Upper lobe of left lung (tissue), 6 donors: ENCODE data around the gene FOXN4. TPM values are rescaled to one million over a fixed set of nuclear protein-coding genes. Genes with fewer than 3 reads are reported as not detected.

Experiments
- ATAC-seq, 2 donors: fragments of 200-7000 bp; cut with Tn5 transposase; one replicate each; pipeline ENCODE4 v1.9.1; 2022; ENCODE audit warnings: mild to moderate bottlenecking in 2 of 2, moderate library complexity in 2 of 2; ENCODE audit not compliant: low FRiP score in 2 of 2
- DNase-seq, 2 donors: peaks; one replicate each; pipeline ENCODE4 v3.0.0-alpha.2; 2019 to 2020
- H3K27ac ChIP-seq, 4 donors: fragments of 200-600 bp; sonication (generic); one replicate each; pipeline ENCODE4 v1.5.1; 2016 to 2019
- H3K27me3 ChIP-seq, 4 donors: fragments of 200-600 bp; sonication (generic); one replicate each; pipeline ENCODE4 v1.5.1; 2017 to 2019
- H3K36me3 ChIP-seq, 4 donors: fragments of 200-600 bp; sonication (generic); one replicate each; pipeline ENCODE4 v1.5.1; 2016 to 2019
- H3K4me1 ChIP-seq, 4 donors: fragments of 200-600 bp; sonication (generic); one replicate each; pipeline ENCODE4 v1.5.1; 2018 to 2019
- H3K4me3 ChIP-seq, 4 donors: fragments of 200-600 bp; sonication (generic); one replicate each; pipeline ENCODE4 v1.5.1; 2017 to 2019; ENCODE audit warnings: mild to moderate bottlenecking in 2 of 4, moderate library complexity in 1 of 4
- H3K9me3 ChIP-seq, 4 donors: fragments of 200-600 bp; sonication (generic); one replicate each; pipeline ENCODE4 v1.5.1; 2018 to 2019
- EP300 ChIP-seq, 4 donors: sonication (generic); formaldehyde crosslinking; IDR thresholded peaks; one replicate each; pipeline ENCODE4 v1.5.1; 2017; ENCODE audit warnings: antibody characterized with exemption in 4 of 4, control low read depth in 2 of 4
- POLR2A ChIP-seq, 4 donors: fragments of 450-650 bp; IDR thresholded peaks; one replicate each; pipeline ENCODE4 v1.5.1; 2016 to 2017; ENCODE audit warnings: antibody characterized with exemption in 4 of 4, mild to moderate bottlenecking in 2 of 4
- POLR2AphosphoS5 ChIP-seq, 2 donors: sonication (generic); formaldehyde crosslinking; IDR thresholded peaks; one replicate each; pipeline ENCODE4 v1.5.1; 2017; ENCODE audit warnings: antibody characterized with exemption in 2 of 2
- WGBS, 2 donors: methylation state at CpG; one replicate each; pipeline ENCODE4 v1.1.5; 2017 to 2018; 5-methylcytosine and 5-hydroxymethylcytosine counted together
- total RNA-seq, 6 donors: library from RNA; depleted of rRNA in 4 of 6; stranded (reverse); fragments of >200 nt in 4 of 6; gene quantifications; one replicate each; pipeline versions ENCODE4 v1.1.0 to v1.2.1, GENCODE V29; 2016 to 2021
- TF ChIP-seq, protein P1 (sequence below), 6 experiments: fragments of 450-650 bp in 4 of 6; fragments of 200-600 bp in 2 of 6; sonication (generic) in 2 of 6; IDR thresholded peaks; one replicate each; pipeline ENCODE4 v1.5.1; 2016 to 2019; ENCODE audit warnings: antibody characterized with exemption in 6 of 6
- donor health status: DM: no; HTN: no; CAD: no; lungs with moderate emphysema.
- donor health status: DM: no; HTN: yes; CAD: no; lungs with severe emphysema.

The FOXN4 gene
- total RNA-seq, 6 donors from 2014 or later, result 0.49 to 5.2 (median 1.1) TPM; not detected in 3

DNA sequence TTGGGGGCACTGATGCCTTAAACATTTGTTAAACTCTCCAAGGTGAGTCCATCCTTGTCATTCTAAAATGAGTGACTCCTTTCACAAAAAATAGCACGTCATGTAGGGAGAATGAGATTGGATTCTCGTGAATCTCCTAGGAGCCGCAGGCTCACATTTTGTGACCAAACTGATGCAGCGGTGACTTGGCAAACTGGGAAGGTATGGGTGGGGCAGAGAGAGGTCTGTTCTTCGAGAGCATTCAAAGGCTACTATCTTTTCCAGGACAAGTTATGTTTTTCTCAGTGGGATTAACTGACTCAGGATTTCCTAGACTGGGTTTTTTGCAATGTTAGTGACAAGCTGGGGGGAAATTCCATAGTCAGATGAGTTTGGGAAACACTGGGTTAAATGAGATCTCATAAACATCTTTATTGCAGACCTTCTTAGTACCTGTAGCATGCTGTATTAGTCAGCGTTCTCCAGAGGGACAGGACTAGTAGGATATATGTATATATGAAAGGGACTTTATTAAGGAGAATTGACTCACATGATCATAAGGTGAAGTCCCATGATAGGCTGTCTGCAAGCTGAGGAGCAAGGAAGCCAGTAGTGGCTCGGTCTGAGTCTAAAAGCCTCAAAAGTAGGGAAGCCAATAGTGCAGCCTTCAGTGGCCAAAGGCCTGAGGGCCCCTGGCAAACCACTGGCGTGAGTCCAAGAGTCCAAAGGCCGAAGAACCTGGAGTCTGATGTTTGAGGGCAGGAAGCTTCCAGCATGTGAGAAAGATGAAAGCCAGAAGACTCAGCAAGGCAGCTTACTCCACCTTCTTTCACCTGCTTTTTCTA is 61.0 kb downstream of the FOXN4 start:
- no peaks in the 10 kb centered on the region for H3K27me3 ChIP-seq
- peaks cover 0 to 3% (median 0%) of the 10 kb centered on the region in 4 donors for H3K4me1 ChIP-seq
- 83 to 92% methylated on average over 9 of the region's 9 CpGs for WGBS, 2 donors
- no peak for ATAC-seq
- H3K9me3 ChIP-seq, result peaks cover 0 to under 1% (median 0%) of the 10 kb centered on the region in 4 donors
- H3K4me3 ChIP-seq, result no peak overlapping the region
- DNase-seq, result no peak
- no peak overlapping the region for H3K27ac ChIP-seq
- no peak for TF ChIP-seq POLR2AphosphoS5 (IDR thresholded peaks at IDR 0.05)
- TF ChIP-seq EP300 (IDR thresholded peaks at IDR 0.05), result no peak
- TF ChIP-seq, protein P1, sequence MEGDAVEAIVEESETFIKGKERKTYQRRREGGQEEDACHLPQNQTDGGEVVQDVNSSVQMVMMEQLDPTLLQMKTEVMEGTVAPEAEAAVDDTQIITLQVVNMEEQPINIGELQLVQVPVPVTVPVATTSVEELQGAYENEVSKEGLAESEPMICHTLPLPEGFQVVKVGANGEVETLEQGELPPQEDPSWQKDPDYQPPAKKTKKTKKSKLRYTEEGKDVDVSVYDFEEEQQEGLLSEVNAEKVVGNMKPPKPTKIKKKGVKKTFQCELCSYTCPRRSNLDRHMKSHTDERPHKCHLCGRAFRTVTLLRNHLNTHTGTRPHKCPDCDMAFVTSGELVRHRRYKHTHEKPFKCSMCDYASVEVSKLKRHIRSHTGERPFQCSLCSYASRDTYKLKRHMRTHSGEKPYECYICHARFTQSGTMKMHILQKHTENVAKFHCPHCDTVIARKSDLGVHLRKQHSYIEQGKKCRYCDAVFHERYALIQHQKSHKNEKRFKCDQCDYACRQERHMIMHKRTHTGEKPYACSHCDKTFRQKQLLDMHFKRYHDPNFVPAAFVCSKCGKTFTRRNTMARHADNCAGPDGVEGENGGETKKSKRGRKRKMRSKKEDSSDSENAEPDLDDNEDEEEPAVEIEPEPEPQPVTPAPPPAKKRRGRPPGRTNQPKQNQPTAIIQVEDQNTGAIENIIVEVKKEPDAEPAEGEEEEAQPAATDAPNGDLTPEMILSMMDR (IDR thresholded peaks at IDR 0.05), result no peak
- no peak for TF ChIP-seq POLR2A (IDR thresholded peaks at IDR 0.05)
- H3K36me3 ChIP-seq, result peaks cover 5 to 59% (median 32%) of the 10 kb centered on the region in 4 donors

DNA sequence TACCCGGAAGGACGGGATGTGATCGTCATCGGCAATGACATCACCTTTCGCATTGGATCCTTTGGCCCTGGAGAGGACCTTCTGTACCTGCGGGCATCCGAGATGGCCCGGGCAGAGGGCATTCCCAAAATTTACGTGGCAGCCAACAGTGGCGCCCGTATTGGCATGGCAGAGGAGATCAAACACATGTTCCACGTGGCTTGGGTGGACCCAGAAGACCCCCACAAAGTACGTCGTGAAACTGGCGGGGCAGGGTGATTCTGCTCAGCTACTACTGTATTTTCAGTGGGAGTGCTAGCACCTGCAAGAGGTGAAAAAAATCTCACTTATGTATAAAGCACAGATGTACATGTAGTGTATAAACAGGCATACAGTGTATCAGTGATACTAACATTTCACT is 62.9 kb downstream of the FOXN4 start:
- H3K4me3 ChIP-seq, result no peak overlapping the region
- DNase-seq (no peak), ATAC-seq (no peak)
- 92 to 95% methylated on average over 15 of the region's 15 CpGs for WGBS, 2 donors
- no peaks in the 10 kb centered on the region for H3K9me3 ChIP-seq
- peaks cover 15 to 63% (median 38%) of the 10 kb centered on the region in 4 donors for H3K36me3 ChIP-seq
- H3K27ac ChIP-seq, result no peak overlapping the region
- H3K4me1 ChIP-seq, result peaks cover 0 to 3% (median 0%) of the 10 kb centered on the region in 4 donors
- H3K27me3 ChIP-seq, result no peaks in the 10 kb centered on the region
- no peak for TF ChIP-seq EP300 (IDR thresholded peaks at IDR 0.05)
- no peak for TF ChIP-seq POLR2A (IDR thresholded peaks at IDR 0.05)
- no peak for TF ChIP-seq POLR2AphosphoS5 (IDR thresholded peaks at IDR 0.05)
- TF ChIP-seq, protein P1 (IDR thresholded peaks at IDR 0.05), result no peak

DNA sequence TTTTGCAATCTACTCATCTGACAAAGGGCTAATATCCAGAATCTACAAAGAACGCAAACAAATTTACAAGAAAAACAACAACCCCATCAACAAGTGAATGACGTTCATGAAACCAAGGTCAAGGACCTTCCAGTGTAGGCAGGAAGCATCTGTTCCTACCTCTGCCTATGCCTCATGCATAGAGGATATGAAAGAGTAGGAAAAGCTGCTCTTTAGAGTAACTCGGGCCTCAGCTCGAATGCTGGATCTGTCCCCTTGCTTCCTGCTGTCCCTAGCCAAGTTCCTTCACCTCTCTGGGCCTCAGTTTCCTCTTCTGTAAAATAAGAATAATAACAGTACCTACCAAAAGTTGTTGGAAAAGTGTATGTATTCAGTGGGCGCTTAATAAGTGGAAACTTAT is 65.0 kb downstream of the FOXN4 start:
- Histone ChIP-seq H3K36me3 (peaks cover 18 to 85% (median 50%) of the 10 kb centered on the region in 4 donors), H3K4me3 (no peak overlapping the region), H3K9me3 (no peaks in the 10 kb centered on the region), H3K27ac (no peak overlapping the region), H3K4me1 (no peaks in the 10 kb centered on the region), H3K27me3 (no peaks in the 10 kb centered on the region)
- 81 to 86% methylated on average over 5 of the region's 5 CpGs for WGBS, 2 donors
- ATAC-seq (no peak), DNase-seq (no peak)
- TF ChIP-seq, protein P1 (IDR thresholded peaks at IDR 0.05), result no peak
- no peak for TF ChIP-seq EP300 (IDR thresholded peaks at IDR 0.05)
- TF ChIP-seq POLR2A (IDR thresholded peaks at IDR 0.05), result no peak
- TF ChIP-seq POLR2AphosphoS5 (IDR thresholded peaks at IDR 0.05), result no peak

DNA sequence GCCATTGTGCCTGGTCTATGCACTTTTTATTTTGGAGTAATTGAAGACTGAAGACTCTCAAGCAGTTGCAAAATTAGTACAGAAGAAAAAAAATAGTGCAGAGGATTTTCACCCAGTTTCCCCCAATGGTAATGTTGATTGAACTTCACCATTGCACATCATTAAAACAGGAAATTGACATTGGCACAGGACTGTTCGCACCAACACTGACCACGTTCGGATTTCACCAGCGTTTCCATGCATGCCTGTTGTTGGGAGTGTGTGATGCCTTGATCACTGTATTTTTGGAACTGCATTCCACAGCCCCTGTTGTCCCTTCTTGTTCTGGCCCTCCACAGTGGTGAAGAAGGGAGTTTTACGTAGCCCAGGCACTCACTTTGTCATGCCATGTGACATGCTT is 67.1 kb downstream of the FOXN4 start:
- Histone ChIP-seq H3K27ac (no peak overlapping the region), H3K27me3 (no peaks in the 10 kb centered on the region), H3K4me1 (no peaks in the 10 kb centered on the region), H3K36me3 (peaks cover 22 to 94% (median 55%) of the 10 kb centered on the region in 4 donors), H3K4me3 (no peak overlapping the region), H3K9me3 (no peaks in the 10 kb centered on the region)
- TF ChIP-seq, protein P1 (IDR thresholded peaks at IDR 0.05), result no peak
- TF ChIP-seq POLR2A (IDR thresholded peaks at IDR 0.05) (no peak), EP300 (IDR thresholded peaks at IDR 0.05) (no peak), POLR2AphosphoS5 (IDR thresholded peaks at IDR 0.05) (no peak)
- DNase-seq (no peak), ATAC-seq (no peak)
- 83 to 89% methylated on average over 5 of the region's 5 CpGs for WGBS, 2 donors
